Suprapubic skin (tissue), 4 donors: Measurements from ENCODE around the gene ZDHHC14.

ENCODE experiments used
- CTCF ChIP-seq, 2 donors: fragments of 200-600 bp in 1 of 2; fragments of 450-650 bp in 1 of 2; sonication (generic) in 1 of 2; IDR thresholded peaks; one replicate each; pipeline ENCODE4 v1.5.1; 2016 to 2019; ENCODE audit warnings: antibody characterized with exemption in 2 of 2, mild to moderate bottlenecking in 1 of 2, moderate library complexity in 1 of 2
- EP300 ChIP-seq: sonication (generic); formaldehyde crosslinking; IDR thresholded peaks from one replicate; pipeline ENCODE4 v1.6.1; 2017; ENCODE audit warnings: antibody characterized with exemption
- POLR2A ChIP-seq, 2 donors: fragments of 450-650 bp; IDR thresholded peaks; one replicate each; pipeline ENCODE4 v1.6.1; 2017; ENCODE audit warnings: antibody characterized with exemption in 2 of 2, mild to moderate bottlenecking in 2 of 2, moderate library complexity in 2 of 2
- POLR2AphosphoS5 ChIP-seq, 3 donors: sonication (generic); formaldehyde crosslinking; IDR thresholded peaks; one replicate each; pipeline ENCODE4 v1.6.1; 2017; ENCODE audit warnings: antibody characterized with exemption in 3 of 3

DNA sequence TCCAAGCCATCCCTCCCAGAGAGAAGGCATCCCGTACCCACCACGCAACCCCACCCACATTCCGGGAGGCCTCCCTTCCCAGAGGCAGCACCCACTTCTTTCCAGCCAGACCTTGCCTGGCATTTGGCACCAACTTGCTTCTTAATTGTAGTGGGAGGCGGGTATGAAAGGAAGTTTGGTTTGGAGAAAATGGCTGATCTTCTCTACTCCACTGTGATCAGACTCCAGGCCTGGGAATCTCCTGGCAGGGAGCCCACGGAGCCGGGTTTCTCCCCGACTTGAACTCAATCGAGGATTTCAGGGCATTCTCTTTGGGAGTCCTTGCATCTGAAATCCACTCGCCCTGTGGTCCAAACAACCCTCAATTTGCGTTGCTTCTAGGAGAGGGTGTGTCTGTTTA lies 107.1 kb downstream of the ZDHHC14 start:
- no peak for TF ChIP-seq CTCF (IDR thresholded peaks at IDR 0.05)
- TF ChIP-seq POLR2A (IDR thresholded peaks at IDR 0.05) = no peak
- TF ChIP-seq POLR2AphosphoS5 (IDR thresholded peaks at IDR 0.05) = no peak
- TF ChIP-seq EP300 = no peak
